LNCAP (cell line): ENCODE measurements around the gene GJB3.

Experiments used
- TF ChIP-seq, protein P1 (sequence below): fragments of 450-650 bp; IDR thresholded peaks from 2 replicates; pipeline ENCODE4 v1.5.1; 2017; ENCODE audit warnings: mild to moderate bottlenecking

GJB3 gene

DNA sequence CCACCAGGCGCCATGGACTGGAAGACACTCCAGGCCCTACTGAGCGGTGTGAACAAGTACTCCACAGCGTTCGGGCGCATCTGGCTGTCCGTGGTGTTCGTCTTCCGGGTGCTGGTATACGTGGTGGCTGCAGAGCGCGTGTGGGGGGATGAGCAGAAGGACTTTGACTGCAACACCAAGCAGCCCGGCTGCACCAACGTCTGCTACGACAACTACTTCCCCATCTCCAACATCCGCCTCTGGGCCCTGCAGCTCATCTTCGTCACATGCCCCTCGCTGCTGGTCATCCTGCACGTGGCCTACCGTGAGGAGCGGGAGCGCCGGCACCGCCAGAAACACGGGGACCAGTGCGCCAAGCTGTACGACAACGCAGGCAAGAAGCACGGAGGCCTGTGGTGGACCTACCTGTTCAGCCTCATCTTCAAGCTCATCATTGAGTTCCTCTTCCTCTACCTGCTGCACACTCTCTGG is 3.8 kb downstream of the GJB3 start:
- TF ChIP-seq, protein P1, sequence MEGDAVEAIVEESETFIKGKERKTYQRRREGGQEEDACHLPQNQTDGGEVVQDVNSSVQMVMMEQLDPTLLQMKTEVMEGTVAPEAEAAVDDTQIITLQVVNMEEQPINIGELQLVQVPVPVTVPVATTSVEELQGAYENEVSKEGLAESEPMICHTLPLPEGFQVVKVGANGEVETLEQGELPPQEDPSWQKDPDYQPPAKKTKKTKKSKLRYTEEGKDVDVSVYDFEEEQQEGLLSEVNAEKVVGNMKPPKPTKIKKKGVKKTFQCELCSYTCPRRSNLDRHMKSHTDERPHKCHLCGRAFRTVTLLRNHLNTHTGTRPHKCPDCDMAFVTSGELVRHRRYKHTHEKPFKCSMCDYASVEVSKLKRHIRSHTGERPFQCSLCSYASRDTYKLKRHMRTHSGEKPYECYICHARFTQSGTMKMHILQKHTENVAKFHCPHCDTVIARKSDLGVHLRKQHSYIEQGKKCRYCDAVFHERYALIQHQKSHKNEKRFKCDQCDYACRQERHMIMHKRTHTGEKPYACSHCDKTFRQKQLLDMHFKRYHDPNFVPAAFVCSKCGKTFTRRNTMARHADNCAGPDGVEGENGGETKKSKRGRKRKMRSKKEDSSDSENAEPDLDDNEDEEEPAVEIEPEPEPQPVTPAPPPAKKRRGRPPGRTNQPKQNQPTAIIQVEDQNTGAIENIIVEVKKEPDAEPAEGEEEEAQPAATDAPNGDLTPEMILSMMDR: no peak

- TF ChIP-seq, protein P1: no peak
Observed at GRCh38 chr1:34785231-34785874, 4.3 kb downstream of the GJB3 start.

DNA sequence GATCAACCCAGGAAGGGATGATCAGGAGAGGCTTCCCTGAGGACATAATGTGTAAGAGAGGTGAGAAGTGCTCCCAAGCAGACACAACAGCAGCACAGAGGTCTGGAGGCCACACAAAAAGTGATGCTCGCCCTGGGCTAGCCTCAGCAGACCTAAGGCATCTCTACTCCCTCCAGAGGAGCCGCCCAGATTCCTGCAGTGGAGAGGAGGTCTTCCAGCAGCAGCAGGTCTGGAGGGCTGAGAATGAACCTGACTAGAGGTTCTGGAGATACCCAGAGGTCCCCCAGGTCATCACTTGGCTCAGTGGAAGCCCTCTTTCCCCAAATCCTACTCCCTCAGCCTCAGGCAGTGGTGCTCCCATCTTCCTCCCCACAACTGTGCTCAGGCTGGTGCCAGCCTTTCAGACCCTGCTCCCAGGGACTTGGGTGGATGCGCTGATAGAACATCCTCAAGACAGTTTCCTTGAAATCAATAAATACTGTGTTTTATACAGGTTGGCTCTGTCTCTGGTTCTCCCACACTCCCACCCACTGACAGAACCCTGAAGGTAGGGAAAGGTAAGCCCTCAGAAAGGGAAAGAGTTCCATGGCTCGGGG is 5.0 kb downstream of the GJB3 start:
- TF ChIP-seq, protein P1: no peak

DNA sequence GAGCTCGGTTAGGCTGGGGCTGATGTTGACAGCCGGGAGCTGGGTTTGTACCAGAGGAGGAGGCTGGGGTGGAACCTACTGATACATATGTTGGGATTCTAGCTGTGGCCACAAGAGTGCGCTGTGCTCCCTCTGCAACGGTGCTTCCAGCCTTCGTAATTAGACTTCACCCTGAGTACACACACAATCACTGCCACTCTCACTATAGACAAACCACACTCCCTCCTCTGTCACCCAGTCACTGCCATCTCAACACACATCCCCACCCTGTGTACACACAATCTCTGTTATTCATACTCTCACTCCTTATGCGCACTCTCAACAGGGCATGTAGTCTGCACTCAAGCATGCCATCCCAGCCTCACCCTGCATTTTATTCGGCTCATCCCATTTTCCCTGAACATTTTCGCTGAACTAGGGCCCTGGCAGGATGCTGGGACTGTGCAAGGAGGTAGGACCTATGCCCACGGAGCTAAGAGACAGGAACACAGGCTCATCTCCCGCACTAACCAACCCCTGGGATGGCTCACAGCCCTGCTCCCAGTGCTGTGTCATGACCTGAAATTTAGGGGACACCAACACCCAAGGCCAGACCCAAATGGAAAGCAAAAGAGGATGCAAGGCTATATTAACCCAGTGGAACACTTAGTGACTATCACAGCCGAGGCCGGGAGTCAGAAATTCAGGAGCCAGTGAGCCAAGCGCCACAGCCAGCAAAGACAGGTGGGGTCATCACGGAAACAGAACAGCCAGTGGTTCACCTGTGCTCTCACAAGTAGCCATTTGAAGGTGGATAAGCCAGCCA is 5.7 kb downstream of the GJB3 start:
- TF ChIP-seq, protein P1: peak; percentile 83

DNA sequence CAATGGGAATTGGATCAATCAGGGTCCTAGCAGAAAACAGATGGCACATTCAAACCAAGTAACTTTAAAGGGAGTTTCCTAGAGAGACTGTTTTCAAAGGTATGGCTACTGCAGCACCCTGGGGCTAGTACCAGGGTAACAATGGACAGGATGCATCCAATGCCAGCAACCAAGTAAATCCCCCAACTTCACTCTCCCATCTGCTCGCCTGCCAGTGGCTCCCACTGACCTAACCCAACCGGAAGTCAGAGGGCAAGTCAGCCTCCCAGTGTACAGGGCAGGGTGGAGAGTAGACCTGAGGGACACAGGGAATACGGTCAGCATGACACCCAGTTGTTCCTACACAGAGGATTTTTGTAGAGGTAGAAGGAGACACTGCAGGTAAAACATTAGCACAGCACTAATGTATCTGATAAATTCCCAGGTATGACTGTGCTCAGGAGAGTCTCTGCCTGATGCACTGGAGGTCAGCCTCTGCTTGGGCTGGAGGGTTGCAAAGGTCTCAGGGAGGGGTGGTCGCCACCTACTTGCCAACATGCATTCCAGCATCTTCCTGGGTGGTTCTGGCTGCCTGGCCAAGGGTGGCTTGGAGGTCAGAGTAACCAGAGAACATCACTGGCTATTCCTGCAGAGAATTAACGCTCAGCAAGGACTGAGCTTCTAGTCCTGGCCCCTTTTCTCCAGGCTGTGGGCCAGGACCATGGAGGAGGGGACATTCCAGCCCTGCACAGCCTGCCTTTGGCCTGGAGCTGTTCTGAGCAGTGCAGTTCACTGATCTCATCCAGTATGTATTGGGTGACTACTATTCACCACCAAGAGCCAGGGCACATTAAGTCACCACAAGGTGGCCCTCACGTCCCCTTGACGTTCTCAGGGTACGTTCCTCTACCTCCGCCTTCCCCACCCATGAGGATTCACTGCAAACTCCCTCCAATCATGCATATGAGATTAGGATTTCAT is 6.7 kb downstream of the GJB3 start:
- TF ChIP-seq, protein P1: peak; percentile 20; the same call in 1 of the 2 replicates

DNA sequence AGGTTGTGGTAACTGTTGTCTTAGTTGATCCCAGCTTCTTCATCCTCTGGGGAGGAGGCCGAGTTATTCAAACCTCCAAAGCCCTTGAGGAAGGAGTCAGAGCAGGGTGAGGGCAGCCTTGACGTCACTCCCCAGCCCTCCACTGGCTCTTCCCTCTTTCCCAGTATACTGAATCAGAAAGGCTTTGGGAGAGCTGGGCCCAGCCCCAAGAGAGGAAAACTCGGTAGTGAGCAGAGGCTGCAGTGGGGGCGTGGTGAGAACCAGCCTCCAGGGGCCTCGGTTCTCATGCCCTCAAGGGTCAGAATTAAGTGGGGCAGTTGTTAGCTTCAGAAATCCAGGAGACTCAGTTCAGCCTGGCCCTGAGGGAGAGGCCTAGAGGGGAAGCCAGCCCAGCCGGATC is 10.0 kb downstream of the GJB3 start:
- TF ChIP-seq, protein P1: no peak

DNA sequence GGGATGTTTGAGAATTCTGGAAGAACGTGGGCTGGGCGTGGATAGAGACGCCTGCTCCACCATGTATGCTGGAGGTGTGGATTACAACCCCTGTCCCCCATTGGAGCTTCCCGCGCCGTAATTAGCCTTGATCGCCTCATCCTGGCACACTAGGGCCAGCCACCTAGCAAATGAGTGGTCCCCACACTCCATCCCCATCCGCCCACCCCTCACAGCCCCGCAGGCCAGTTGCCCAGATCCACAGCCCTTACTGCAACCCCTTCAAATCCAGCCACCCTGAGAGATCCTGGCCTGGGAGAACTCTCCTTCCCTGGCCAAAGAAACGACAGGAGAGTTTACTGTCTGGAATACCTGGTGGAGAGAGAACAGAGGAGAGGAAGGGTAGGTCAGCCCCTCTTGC is 11.4 kb downstream of the GJB3 start:
- TF ChIP-seq, protein P1: no peak
